ENCODE data around the gene RPL26. TPM values are rescaled to one million over a fixed set of nuclear protein-coding genes. Genes with fewer than 3 reads are reported as not detected.
"Not testable (repeated sequence)": the region's sequence is repeated elsewhere in the genome, so short reads cannot be mapped to it uniquely, and the experiment has no call there.

The RPL26 gene
- total RNA-seq, 1 donor from 2014 or later = 3,493 TPM

DNA sequence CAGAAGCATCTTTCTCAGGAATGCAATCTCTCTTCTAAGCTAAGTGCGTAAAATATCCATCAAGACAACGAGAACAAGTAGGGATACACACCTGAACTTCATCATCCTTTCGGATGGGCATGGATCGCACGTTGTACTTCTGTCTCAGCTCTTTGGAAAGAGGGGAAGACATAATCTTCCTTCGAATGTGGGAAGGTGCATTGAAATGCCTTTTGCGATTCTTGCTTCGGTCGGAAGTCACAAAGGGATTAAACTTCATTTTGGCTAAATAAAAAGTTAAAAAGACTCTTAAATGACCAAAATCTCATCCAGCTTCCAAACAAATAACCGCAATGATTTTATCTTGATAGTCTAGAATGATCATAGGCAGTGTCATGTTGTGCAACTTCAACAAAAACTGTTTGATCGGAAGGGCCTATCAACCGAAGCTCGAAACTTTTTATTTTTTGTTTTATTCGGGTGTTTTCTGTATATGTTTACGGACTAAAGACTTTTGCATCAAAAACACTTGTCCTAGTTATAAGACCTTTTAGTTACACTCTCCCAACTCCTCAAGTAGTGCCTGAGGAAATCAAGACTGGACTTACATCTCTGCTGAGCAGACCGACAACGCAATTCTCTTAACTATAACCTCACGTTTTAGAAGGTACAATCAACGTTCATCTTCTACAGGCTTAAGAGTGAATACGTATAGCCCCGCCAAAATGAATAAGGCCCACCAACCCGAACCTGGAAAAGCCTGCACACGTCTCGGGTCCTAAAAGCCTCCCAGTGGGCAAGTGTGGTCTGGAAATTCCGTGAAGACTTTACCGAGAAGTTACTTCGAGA is 727 bp downstream of the RPL26 start:
- Histone ChIP-seq H3K4me1 (peaks cover 52% of the 10 kb centered on the region), H3K27me3 (no peaks in the 10 kb centered on the region), H3K9me3 (no peaks in the 10 kb centered on the region), H3K36me3 (peaks cover 0 to 42% of the 10 kb centered on the region in 2 donors), H3K27ac (peak overlapping the region; percentile 24), H3K4me3 (peak overlapping the region; percentile 65 to 78)
- intact Hi-C loops (cut with DNase I) = no loop called here
- no peak for DNase-seq (ENCODE audit: extremely low spot score in 2 of 2)
- TF ChIP-seq, protein P1, sequence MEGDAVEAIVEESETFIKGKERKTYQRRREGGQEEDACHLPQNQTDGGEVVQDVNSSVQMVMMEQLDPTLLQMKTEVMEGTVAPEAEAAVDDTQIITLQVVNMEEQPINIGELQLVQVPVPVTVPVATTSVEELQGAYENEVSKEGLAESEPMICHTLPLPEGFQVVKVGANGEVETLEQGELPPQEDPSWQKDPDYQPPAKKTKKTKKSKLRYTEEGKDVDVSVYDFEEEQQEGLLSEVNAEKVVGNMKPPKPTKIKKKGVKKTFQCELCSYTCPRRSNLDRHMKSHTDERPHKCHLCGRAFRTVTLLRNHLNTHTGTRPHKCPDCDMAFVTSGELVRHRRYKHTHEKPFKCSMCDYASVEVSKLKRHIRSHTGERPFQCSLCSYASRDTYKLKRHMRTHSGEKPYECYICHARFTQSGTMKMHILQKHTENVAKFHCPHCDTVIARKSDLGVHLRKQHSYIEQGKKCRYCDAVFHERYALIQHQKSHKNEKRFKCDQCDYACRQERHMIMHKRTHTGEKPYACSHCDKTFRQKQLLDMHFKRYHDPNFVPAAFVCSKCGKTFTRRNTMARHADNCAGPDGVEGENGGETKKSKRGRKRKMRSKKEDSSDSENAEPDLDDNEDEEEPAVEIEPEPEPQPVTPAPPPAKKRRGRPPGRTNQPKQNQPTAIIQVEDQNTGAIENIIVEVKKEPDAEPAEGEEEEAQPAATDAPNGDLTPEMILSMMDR (IDR thresholded peaks at IDR 0.05) = no peak
- no peak for TF ChIP-seq POLR2AphosphoS5 (IDR thresholded peaks at IDR 0.05; ENCODE audit: insufficient read depth in 1 of 2, low read depth in 1 of 2)
- no peak for TF ChIP-seq POLR2A (IDR thresholded peaks at IDR 0.05)

DNA sequence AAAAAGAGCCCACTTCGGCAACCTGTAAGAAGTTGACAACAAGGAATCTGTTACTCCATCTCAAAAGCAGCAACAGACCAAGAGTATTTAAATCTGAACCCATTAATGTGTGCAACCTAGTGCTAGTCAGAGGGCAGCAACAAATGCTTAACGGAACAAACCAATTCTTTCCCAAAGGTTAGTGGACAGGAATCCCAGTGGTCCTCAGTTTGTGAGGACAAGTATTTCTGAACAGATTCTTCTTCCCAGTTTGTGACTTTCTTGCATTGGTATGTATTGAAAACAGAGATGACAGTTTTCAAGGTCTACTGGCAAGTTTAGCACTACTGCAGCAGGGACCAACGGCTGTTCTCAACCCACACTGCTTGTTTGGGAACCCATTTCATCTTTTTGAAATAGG is 2.9 kb downstream of the RPL26 start:
- TF ChIP-seq POLR2AphosphoS5 (IDR thresholded peaks at IDR 0.05; ENCODE audit: insufficient read depth in 1 of 2, low read depth in 1 of 2) = no peak
- no peak for TF ChIP-seq POLR2A (IDR thresholded peaks at IDR 0.05)
- TF ChIP-seq, protein P1 (IDR thresholded peaks at IDR 0.05) = no peak
- Histone ChIP-seq H3K27me3 (no peaks in the 10 kb centered on the region), H3K36me3 (peaks cover 0 to 42% of the 10 kb centered on the region in 2 donors), H3K4me1 (peaks cover 67% of the 10 kb centered on the region), H3K4me3 (no peak overlapping the region), H3K27ac (no peak overlapping the region), H3K9me3 (no peaks in the 10 kb centered on the region)
- no peak for DNase-seq (ENCODE audit: extremely low spot score in 2 of 2)
- intact Hi-C loops (cut with DNase I) = no loop called here

DNA sequence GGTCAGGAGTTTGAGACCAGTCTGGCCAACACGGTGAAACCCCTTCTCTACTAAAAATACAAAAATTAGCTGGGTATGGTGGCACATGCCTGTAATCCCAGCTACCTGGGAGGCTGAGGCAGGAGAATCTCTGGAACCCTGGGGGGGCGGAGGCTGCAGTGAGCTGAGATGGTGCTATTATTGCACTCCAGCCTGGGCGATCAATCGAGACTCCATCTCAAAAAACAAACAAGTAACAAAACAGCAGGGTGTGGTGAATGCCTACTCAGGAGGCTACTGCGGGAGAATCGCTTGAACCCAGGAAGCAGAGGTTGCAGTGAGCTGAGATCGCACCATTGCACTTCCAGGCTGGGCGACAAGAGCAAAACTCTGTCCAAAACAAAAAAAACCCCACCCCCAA is 4.9 kb downstream of the RPL26 start:
- H3K27me3 ChIP-seq; intact Hi-C loops (cut with DNase I); H3K4me3 ChIP-seq; H3K9me3 ChIP-seq; H3K27ac ChIP-seq; DNase-seq (ENCODE audit: extremely low spot score in 2 of 2): not testable (repeated sequence)
- H3K4me1 ChIP-seq = peaks cover 59% of the 10 kb centered on the region
- H3K36me3 ChIP-seq = peaks cover 0 to 42% of the 10 kb centered on the region in 2 donors

DNA sequence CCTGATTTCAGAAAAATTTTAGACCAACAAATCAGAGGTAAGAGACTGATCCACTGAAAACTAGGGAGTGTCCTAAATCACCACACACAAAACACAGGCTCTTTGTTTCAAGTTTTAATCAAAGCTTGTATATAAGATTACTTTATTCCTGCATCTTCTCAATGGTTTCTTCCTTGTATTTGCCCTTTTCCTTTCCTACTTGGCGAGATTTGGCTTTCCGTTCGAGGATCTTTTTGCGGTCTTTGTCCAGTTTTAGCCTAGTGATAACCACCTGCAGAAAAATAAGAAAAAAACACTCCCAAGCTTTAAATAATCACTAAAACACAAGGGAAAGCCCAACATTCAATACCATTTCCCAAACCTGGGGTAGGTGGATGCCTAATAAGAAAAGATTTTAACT is 5.6 kb downstream of the RPL26 start:
- no peaks in the 10 kb centered on the region for H3K27me3 ChIP-seq
- peaks cover 62% of the 10 kb centered on the region for H3K4me1 ChIP-seq
- H3K36me3 ChIP-seq = peaks cover 0 to 42% of the 10 kb centered on the region in 2 donors
- DNase-seq (ENCODE audit: extremely low spot score in 2 of 2) = no peak
- no peak overlapping the region for H3K4me3 ChIP-seq
- intact Hi-C loops (cut with DNase I) = no loop called here
- TF ChIP-seq, protein P1 (IDR thresholded peaks at IDR 0.05) = no peak
- no peak for TF ChIP-seq POLR2AphosphoS5 (IDR thresholded peaks at IDR 0.05; ENCODE audit: insufficient read depth in 1 of 2, low read depth in 1 of 2)
- TF ChIP-seq POLR2A (IDR thresholded peaks at IDR 0.05) = no peak
- H3K27ac ChIP-seq = no peak overlapping the region
- H3K9me3 ChIP-seq = no peaks in the 10 kb centered on the region

DNA sequence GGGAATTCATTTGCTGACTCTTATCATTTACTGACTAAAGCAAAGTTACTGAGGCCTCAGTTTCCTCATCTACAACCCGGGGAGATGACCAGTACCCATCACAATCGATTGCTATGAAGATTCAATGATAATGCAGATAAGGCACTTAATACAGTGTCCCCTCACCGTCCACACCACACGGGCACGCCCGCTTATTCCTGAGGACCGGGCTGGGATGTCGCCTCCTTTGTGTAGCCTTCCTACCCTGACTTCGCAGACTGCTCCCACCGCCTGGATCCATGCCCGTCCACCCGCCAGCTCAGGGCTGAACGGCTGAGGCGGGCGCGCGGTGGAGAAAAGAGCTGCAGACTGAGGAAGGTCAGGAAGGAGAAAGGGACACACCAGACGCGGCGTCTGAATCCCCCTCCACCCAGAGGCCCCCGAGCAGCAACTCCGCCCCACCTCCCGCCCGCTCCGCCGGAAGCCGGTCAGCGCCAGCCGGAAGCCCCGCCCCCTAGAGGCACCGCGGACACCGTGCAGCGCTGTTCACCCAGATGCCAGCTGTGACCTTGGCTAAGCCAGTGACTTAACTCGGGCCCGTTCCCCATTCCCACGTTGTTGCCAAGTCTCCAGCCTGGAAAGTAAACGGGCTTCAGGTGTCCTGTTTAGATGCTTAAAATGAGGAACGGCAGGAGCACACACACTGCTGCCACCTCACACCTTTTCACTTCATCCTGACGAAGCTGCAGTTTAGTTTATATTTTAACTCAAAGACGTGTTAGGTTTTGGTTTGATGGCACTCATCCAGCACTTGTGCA is 6.5 kb downstream of the RPL26 start, which contains the start of gene KRABD2:
TSS of gene KRABD2 (minus strand) at position 434 of the 797 bp plus-strand sequence.
- TF ChIP-seq POLR2A (IDR thresholded peaks at IDR 0.05) (no peak), POLR2AphosphoS5 (IDR thresholded peaks at IDR 0.05; ENCODE audit: insufficient read depth in 1 of 2, low read depth in 1 of 2) (peak; percentile 29 to 83)
- TF ChIP-seq, protein P1 (IDR thresholded peaks at IDR 0.05) = peak in 2 of 3 experiments; percentile 29 to 61
- H3K36me3 ChIP-seq = peaks cover 0 to 38% of the 10 kb centered on the region in 2 donors
- peak within 1 kb of the TSS; percentile 52 to 70 for H3K4me3 ChIP-seq
- DNase-seq (ENCODE audit: extremely low spot score in 2 of 2) = no peak
- peaks cover 54% of the 10 kb centered on the region for H3K4me1 ChIP-seq
- H3K27me3 ChIP-seq = no peaks in the 10 kb centered on the region
- H3K9me3 ChIP-seq = no peaks in the 10 kb centered on the region
- H3K27ac ChIP-seq = peak within 1 kb of the TSS; percentile 82
- intact Hi-C loops (cut with DNase I) = no loop called here
